PC-3 (cell line): ENCODE results near the gene TEX14. TPM values are rescaled to one million over a fixed set of nuclear protein-coding genes. Genes with fewer than 3 reads are reported as not detected.

Experiments used
- ATAC-seq: fragments of 200-7000 bp; cut with Tn5 transposase; 2 replicates; pipeline ENCODE4 v1.9.1; 2020; ENCODE audit warnings: mild to moderate bottlenecking, moderate library complexity
- BruUV-seq: library from RNA; stranded (reverse); fragments of 400-500 nt; replicated peaks from 2 replicates; lab custom pipeline; 2021; lab: Mats Ljungman, UMichigan
- CTCF ChIA-PET: fragments of 300-600 bp; sonication (Branson Sonifier 250); formaldehyde crosslinking; loops from one replicate; lab custom pipeline; 2022; ENCODE audit warnings: antibody characterized with exemption; lab: Charles Lee
- POLR2A ChIA-PET: fragments of 300-600 bp; sonication (Branson Sonifier 250); formaldehyde crosslinking; loops from one replicate; lab custom pipeline; 2022; ENCODE audit warnings: antibody characterized with exemption; ENCODE audit not compliant: unreplicated experiment; lab: Charles Lee
- DNase-seq: peaks from one replicate; pipeline ENCODE4 v3.0.0-alpha.2; 2015
- H2AFZ ChIP-seq: fragments of 300-600 bp; sonication (generic); 2 replicates; pipeline ENCODE4 v1.6.0; 2016; ENCODE audit warnings: antibody characterized with exemption, low read length
- H3F3A ChIP-seq: fragments of 300-600 bp; sonication (generic); one replicate; pipeline ENCODE4 v1.6.0; 2017; ENCODE audit warnings: antibody characterized with exemption, low read length, control low read depth, mild to moderate bottlenecking; ENCODE audit not compliant: unreplicated experiment
- H3K27ac ChIP-seq: fragments of 300-600 bp; sonication (generic); 2 replicates; pipeline ENCODE4 v1.5.1; 2016; ENCODE audit warnings: mild to moderate bottlenecking, low read length
- H3K27me3 ChIP-seq: fragments of 300-600 bp; sonication (generic); 2 replicates; pipeline ENCODE4 v1.6.1; 2016; ENCODE audit warnings: low read length, mixed read lengths
- H3K36me3 ChIP-seq: fragments of 300-600 bp; sonication (generic); 2 replicates; pipeline ENCODE4 v1.6.1; 2016; ENCODE audit warnings: low read depth, mixed run types, low read length, mixed read lengths
- H3K4me1 ChIP-seq: fragments of 300-600 bp; sonication (generic); 2 replicates; pipeline ENCODE4 v1.5.1; 2016; ENCODE audit warnings: low read length; ENCODE audit not compliant: insufficient read depth
- H3K4me2 ChIP-seq: fragments of 300-600 bp; sonication (generic); 2 replicates; pipeline ENCODE4 v1.6.0; 2016; ENCODE audit warnings: low read length
- H3K4me3 ChIP-seq: fragments of 300-600 bp; sonication (generic); 2 replicates; pipeline ENCODE4 v1.5.1; 2016; ENCODE audit warnings: mild to moderate bottlenecking, low read length, mixed read lengths
- H3K79me2 ChIP-seq: fragments of 300-600 bp; sonication (generic); 2 replicates; pipeline ENCODE4 v1.6.1; 2017; ENCODE audit warnings: low read length, mixed read lengths
- H3K9ac ChIP-seq: fragments of 300-600 bp; sonication (generic); 2 replicates; pipeline ENCODE4 v1.6.0; 2016; ENCODE audit warnings: mild to moderate bottlenecking, low read length
- H3K9me2 ChIP-seq: fragments of 300-600 bp; sonication (generic); replicated peaks from 2 replicates; pipeline ENCODE4 v1.6.1; 2016; ENCODE audit warnings: mixed run types, low read length, mixed read lengths
- H3K9me3 ChIP-seq: fragments of 300-600 bp; sonication (generic); 2 replicates; pipeline ENCODE4 v1.6.1; 2016; ENCODE audit warnings: low read length, mixed read lengths
- H4K20me1 ChIP-seq: fragments of 300-600 bp; sonication (generic); 2 replicates; pipeline ENCODE4 v1.6.1; 2016; ENCODE audit warnings: low read length, mixed read lengths
- CTCF ChIP-seq: fragments of 300-600 bp; sonication (generic); conservative IDR thresholded peaks from 2 replicates; pipeline ENCODE4 v1.5.1; 2017; ENCODE audit warnings: antibody characterized with exemption, low read depth, mild to moderate bottlenecking, low read length
- EZH2 ChIP-seq: fragments of 300-600 bp; sonication (generic); IDR thresholded peaks from one replicate; pipeline ENCODE4 v1.6.1; 2017; ENCODE audit warnings: antibody characterized with exemption, mild to moderate bottlenecking, low read length; ENCODE audit not compliant: unreplicated experiment
- EZH2phosphoT487 ChIP-seq: fragments of 300-600 bp; sonication (generic); IDR thresholded peaks from 2 replicates; pipeline ENCODE4 v1.6.1; 2018; ENCODE audit warnings: mild to moderate bottlenecking, antibody characterized with exemption, low read length, borderline replicate concordance
- intact Hi-C: fragments of 100-400 bp; cut with micrococcal nuclease; formaldehyde crosslinking; loops from 2 replicates; pipeline ENCODE4 v1.9.0; 2023
- total RNA-seq: library from RNA; depleted of rRNA; stranded (reverse); fragments of >200 nt; gene quantifications from 2 replicates; pipeline ENCODE4 v1.2.3, GENCODE V29; 2014

TEX14 gene
- total RNA-seq, 1 experiment from 2014 or later = 0.29 TPM

DNA sequence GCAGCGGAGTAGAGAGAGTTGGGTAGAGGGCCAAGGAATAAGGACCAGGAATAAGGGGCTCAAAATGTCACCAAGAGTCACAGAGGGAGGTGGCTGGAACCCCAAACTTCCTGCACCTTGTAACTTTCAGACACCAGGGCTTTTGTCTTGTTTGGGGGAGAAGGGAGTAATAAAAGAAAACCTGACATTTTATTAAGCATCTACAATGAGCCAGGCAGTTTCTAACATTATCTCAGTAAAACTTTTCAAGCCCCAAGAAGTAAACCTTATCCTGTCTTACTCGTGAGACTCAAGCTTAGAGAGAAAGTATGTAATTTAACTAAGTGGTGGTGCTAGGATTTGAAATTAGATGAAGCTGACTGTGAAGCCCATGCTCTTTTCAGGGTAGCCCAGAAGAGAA lies 176.6 kb downstream of the TEX14 start:
- no peak overlapping the region for H3K9ac ChIP-seq
- ChIA-PET POLR2A (interaction anchor here (0.6 kb wide), 2 partner anchors 119 to 126 kb away, joined by 4 to 12 read pairs; no protein-coding TSS in a partner anchor), CTCF (interaction anchor here (0.5 to 0.9 kb wide), 2 partner anchors 164 to 198 kb away, joined by 4 to 8 read pairs; no protein-coding TSS in a partner anchor)
- no peak overlapping the region for H3K4me3 ChIP-seq
- ATAC-seq (no peak), DNase-seq (no peak)
- no peaks in the 10 kb centered on the region for H3K9me3 ChIP-seq
- no peak overlapping the region for H2AFZ ChIP-seq
- no peaks in the 10 kb centered on the region for H3F3A ChIP-seq
- H3K27me3 ChIP-seq = no peaks in the 10 kb centered on the region
- peaks cover 24% of the 10 kb centered on the region for H3K4me1 ChIP-seq
- no TSS peak for BruUV-seq
- TF ChIP-seq CTCF (no peak), EZH2phosphoT487 (no peak), EZH2 (no peak)
- intact Hi-C loops = loop anchor here (5.0 to 10.0 kb wide), 3 partner anchors 160 to 197 kb away; partner anchors contain the start of genes RAD51C, SUPT4H1 and TEX14
- no peaks in the 10 kb centered on the region for H4K20me1 ChIP-seq
- no peaks in the 10 kb centered on the region for H3K9me2 ChIP-seq
- peaks cover 11% of the 10 kb centered on the region for H3K79me2 ChIP-seq
- H3K36me3 ChIP-seq = peaks cover 7% of the 10 kb centered on the region; the same call in 1 of the 2 replicates
- no peak overlapping the region for H3K27ac ChIP-seq
- H3K4me2 ChIP-seq = peak overlapping the region; percentile 82; the same call in 1 of the 2 replicates

- peak overlapping the region; percentile 74 for H3K4me3 ChIP-seq
- H3K27me3 ChIP-seq = no peaks in the 10 kb centered on the region
- BruUV-seq = no TSS peak
- DNase-seq = no peak
- H3F3A ChIP-seq = no peaks in the 10 kb centered on the region
- no peak for ATAC-seq
- H3K27ac ChIP-seq = no peak overlapping the region
- intact Hi-C loops = loop anchor here (5.0 to 10.0 kb wide), 3 partner anchors 160 to 198 kb away; partner anchors contain the start of genes RAD51C, SUPT4H1 and TEX14
- H3K4me1 ChIP-seq = peaks cover 21% of the 10 kb centered on the region
- TF ChIP-seq CTCF = no peak
- TF ChIP-seq EZH2phosphoT487 = no peak
- TF ChIP-seq EZH2 = no peak
- ChIA-PET POLR2A (interaction anchor here (0.6 kb wide), 3 partner anchors 24 to 126 kb away, joined by 3 to 12 read pairs (median 4); no protein-coding TSS in a partner anchor), CTCF (interaction anchor here (0.7 to 0.9 kb wide), 2 partner anchors 197 to 478 kb away, joined by 3 to 4 read pairs; no protein-coding TSS in a partner anchor)
- H2AFZ ChIP-seq = peak overlapping the region; percentile 84
- H3K9ac ChIP-seq = no peak overlapping the region
- H3K9me3 ChIP-seq = no peaks in the 10 kb centered on the region
- H3K4me2 ChIP-seq = peak overlapping the region; percentile 82
- H3K36me3 ChIP-seq = peaks cover 7% of the 10 kb centered on the region; the same call in 1 of the 2 replicates
- H3K9me2 ChIP-seq = no peaks in the 10 kb centered on the region
- H3K79me2 ChIP-seq = peaks cover 11% of the 10 kb centered on the region
- H4K20me1 ChIP-seq = no peaks in the 10 kb centered on the region
These were observed 177.1 kb downstream of the TEX14 start for GRCh38 chr17:58514770-58515157.
